ENCODE results near the gene ABHD17C. TPM values are rescaled to one million over a fixed set of nuclear protein-coding genes. Genes with fewer than 3 reads are reported as not detected.
A peak's percentile ranks its signal among the peaks of the same experiment; 100 is the strongest.

ABHD17C gene
- total and polyA plus RNA-seq, 2 of the 8 experiments (the other 6 are each of a cell fraction or from before 2014, with no cell fraction given): 20.2 to 29.8 TPM

GRCh38 chr15:80742081-80742480 lies 47.0 kb downstream of the ABHD17C start:
- Histone ChIP-seq H3K4me3 (ENCODE audit: extremely low read depth in 1 of 4, insufficient read depth in 2 of 4, low read depth in 3 of 4, low read length in 4 of 4) (no peak overlapping the region), H3K14ac (ENCODE audit: insufficient read length) (no peak overlapping the region), H3K27me3 (replicated peaks in 1 of 4; ENCODE audit: control insufficient read depth in 3 of 4, extremely low read depth in 1 of 4, insufficient read depth in 3 of 4, low read length in 3 of 4) (no peaks in the 10 kb centered on the region), H4K5ac (ENCODE audit: insufficient read length, low read depth, low read length) (no peak overlapping the region), H4K91ac (replicated peaks; ENCODE audit: insufficient read length, low read length) (no peak overlapping the region), H3K23me2 (ENCODE audit: low read depth, low read length) (no peaks in the 10 kb centered on the region), H2AK5ac (ENCODE audit: low read depth, low read length) (no peak overlapping the region), H3K4ac (replicated peaks; ENCODE audit: insufficient read length, low read depth, low read length) (no peak overlapping the region), H3K36me3 (ENCODE audit: control insufficient read depth in 2 of 4, insufficient read depth in 4 of 4, low read length in 3 of 4) (no peaks in the 10 kb centered on the region), H2BK20ac (ENCODE audit: low read length) (no peak overlapping the region), H2BK120ac (replicated peaks; ENCODE audit: low read depth, low read length) (no peak overlapping the region), H3K9me3 (ENCODE audit: insufficient read depth in 2 of 2, low read depth in 1 of 2, low read length in 1 of 2) (0 out of 4 replicates have a peak, but pooled peaks cover 0 to 4% of the 10 kb centered on the region in 2 experiments), H3K27ac (ENCODE audit: low read depth, low read length) (no peak overlapping the region), H3K4me1 (replicated peaks in 1 of 4; ENCODE audit: control insufficient read depth in 3 of 4, insufficient read depth in 4 of 4, low read length in 3 of 4) (peaks cover 0 to 5% (median 1%) of the 10 kb centered on the region in 4 experiments; a peak in 3 of 7 replicates), H2BK12ac (ENCODE audit: low read depth, low read length) (no peak overlapping the region), H3K79me1 (ENCODE audit: low read depth, low read length) (peaks cover 2% of the 10 kb centered on the region), H3K56ac (replicated peaks; ENCODE audit: insufficient read length, low read depth, low read length) (no peak overlapping the region), H4K20me1 (replicated peaks in 1 of 2; ENCODE audit: control insufficient read depth in 1 of 2, insufficient read depth in 2 of 2, low read length in 2 of 2) (no peaks in the 10 kb centered on the region), H2BK15ac (ENCODE audit: low read length) (no peak overlapping the region), H3K18ac (ENCODE audit: extremely low read depth, low read length) (no peak overlapping the region), H3K79me2 (ENCODE audit: control insufficient read depth in 1 of 2, insufficient read depth in 2 of 2, low read length in 2 of 2) (0 out of 4 replicates have a peak, but pooled peaks cover 0 to 3% of the 10 kb centered on the region in 2 experiments), H4K8ac (ENCODE audit: extremely low read depth, insufficient read depth, low read length) (no peak overlapping the region), H3K9ac (replicated peaks in 1 of 4; ENCODE audit: extremely low read depth in 1 of 4, low read depth in 3 of 4, low read length in 3 of 4) (no peak overlapping the region), H3K4me2 (ENCODE audit: insufficient read depth in 1 of 2, low read depth in 2 of 2, low read length in 2 of 2) (no peak overlapping the region), H2BK5ac (ENCODE audit: low read depth, low read length) (no peak overlapping the region), H3K23ac (ENCODE audit: insufficient read length) (no peak overlapping the region), H2AFZ (ENCODE audit: low read length) (no peak overlapping the region)
- CTCF ChIA-PET (ENCODE audit: partially characterized antibody): interaction anchor here (0.6 to 1.2 kb wide), 2 partner anchors 64 to 175 kb away, joined by 3 to 4 read pairs; no protein-coding TSS in a partner anchor
- peak in 1 of 2 experiments; percentile 29 for DNase-seq (ENCODE audit: low read depth in 1 of 2, low spot score in 2 of 2)
- no peak for FAIRE-seq
- POLR2A ChIA-PET (ENCODE audit: partially characterized antibody): no interaction called here
- TF ChIP-seq KDM1A (IDR thresholded peaks at IDR 0.05; ENCODE audit: borderline replicate concordance, low read length) (no peak), CREB1 (IDR thresholded peaks at IDR 0.05) (no peak), ASH2L (IDR thresholded peaks at IDR 0.05; ENCODE audit: low read length) (no peak), RXRA (IDR thresholded peaks at IDR 0.05; ENCODE audit: insufficient read depth, low read depth, low read length) (no peak), CTBP2 (IDR thresholded peaks at IDR 0.05; ENCODE audit: borderline replicate concordance, insufficient read depth, insufficient read length, low read length) (no peak), CBX8 (IDR thresholded peaks at IDR 0.05; ENCODE audit: borderline replicate concordance, low read depth, low read length) (no peak), NANOG (IDR thresholded peaks at IDR 0.05; ENCODE audit: insufficient read depth, low read depth, low read length, poor library complexity, severe bottlenecking) (no peak), GABPA (IDR thresholded peaks at IDR 0.05; ENCODE audit: borderline replicate concordance, insufficient read depth, low read length) (no peak)
- WGBS, 2 experiments (ENCODE audit: extremely low coverage in 1 of 2, insufficient coverage in 1 of 2, insufficient read length in 1 of 2, insufficient replicate concordance in 2 of 2, low coverage in 1 of 2, low lambda C conversion rate in 2 of 2, missing lambda C conversion rate in 1 of 2): 96% methylated on average over 4 of the region's 4 CpGs; no CpG with 5 or more reads in 1 of the 2 experiments

All from H1 (cell line).